Fibroblast of pulmonary artery (primary cell): Measurements from ENCODE around the gene ALG12.

Experiments
- DNase-seq: peaks from one replicate; pipeline ENCODE4 v3.0.0-alpha.2; 2010; ENCODE audit warnings: low read depth
- H3K4me3 ChIP-seq: replicated peaks from 2 replicates; pipeline ENCODE4 v1.5.1; 2011; ENCODE audit warnings: low read depth, mild to moderate bottlenecking, control low read depth, low read length, moderate library complexity
- TF ChIP-seq, protein P1 (sequence below): IDR thresholded peaks from 2 replicates; pipeline ENCODE4 v1.5.1; 2011; ENCODE audit warnings: mild to moderate bottlenecking, control low read depth, low read length, inconsistent platforms; ENCODE audit errors: missing control alignments

Gene ALG12

DNA sequence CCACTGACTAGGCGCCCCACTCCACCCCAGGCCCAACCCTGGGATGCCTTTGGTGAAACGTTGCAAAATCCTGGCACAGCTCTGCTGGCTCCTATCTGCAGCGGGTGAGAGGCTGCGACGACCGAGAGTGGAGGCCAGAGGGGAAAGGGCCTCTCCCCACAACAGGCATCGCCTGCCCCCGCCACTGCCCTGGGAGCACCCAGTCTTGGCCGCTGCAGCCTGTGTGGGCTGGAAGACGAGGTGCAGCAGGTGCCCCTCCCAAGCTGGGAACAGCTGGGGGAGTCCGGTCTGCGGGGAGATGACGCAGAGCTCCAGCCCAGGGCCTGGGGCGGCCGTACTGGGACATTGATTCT is 38.2 kb upstream of the ALG12 start:
- H3K4me3 ChIP-seq: no peak overlapping the region
- TF ChIP-seq, protein P1, sequence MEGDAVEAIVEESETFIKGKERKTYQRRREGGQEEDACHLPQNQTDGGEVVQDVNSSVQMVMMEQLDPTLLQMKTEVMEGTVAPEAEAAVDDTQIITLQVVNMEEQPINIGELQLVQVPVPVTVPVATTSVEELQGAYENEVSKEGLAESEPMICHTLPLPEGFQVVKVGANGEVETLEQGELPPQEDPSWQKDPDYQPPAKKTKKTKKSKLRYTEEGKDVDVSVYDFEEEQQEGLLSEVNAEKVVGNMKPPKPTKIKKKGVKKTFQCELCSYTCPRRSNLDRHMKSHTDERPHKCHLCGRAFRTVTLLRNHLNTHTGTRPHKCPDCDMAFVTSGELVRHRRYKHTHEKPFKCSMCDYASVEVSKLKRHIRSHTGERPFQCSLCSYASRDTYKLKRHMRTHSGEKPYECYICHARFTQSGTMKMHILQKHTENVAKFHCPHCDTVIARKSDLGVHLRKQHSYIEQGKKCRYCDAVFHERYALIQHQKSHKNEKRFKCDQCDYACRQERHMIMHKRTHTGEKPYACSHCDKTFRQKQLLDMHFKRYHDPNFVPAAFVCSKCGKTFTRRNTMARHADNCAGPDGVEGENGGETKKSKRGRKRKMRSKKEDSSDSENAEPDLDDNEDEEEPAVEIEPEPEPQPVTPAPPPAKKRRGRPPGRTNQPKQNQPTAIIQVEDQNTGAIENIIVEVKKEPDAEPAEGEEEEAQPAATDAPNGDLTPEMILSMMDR: no peak
- DNase-seq: no peak

DNA sequence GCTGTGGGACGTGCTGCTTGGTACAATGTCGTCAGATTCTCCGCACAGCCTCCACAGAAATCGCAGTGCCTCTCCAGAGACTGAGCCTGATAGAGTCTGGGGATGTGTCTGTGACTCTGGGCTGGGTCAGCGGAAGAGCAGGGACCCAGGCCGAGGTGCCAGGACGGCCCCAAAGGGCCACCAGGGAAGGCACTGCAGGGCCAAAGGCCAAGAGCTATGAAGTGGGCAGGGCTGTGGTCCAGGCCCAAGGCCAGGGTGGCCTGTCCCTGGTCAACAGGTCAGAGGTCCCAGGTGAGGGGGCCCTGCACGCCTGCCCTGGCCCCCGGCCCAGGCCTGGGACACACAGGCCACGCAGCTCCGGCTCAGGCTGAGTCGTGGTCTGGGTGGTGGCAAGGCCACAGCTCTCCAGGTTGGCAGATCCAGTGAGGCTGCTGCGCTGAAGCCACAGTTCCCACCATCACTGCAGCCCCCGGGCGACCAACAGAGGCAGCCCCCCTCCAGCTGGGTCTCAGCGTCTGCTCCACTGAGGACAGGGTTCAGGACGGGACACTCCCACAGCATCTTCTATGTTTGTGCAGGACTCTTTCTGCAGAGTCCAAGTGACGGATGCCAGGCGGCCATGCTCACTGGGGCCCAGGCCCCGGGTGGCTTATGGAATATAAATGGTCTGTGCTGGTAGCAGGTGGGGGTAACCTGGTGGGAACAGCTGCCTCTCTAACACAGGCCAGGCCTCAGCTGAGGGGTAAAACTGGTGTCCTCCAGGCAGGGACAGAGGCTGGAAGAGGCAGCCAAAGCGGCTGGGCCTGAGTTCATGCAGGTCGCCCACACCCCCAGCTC is 37.6 kb upstream of the ALG12 start:
- no peak for DNase-seq
- H3K4me3 ChIP-seq: no peak overlapping the region
- TF ChIP-seq, protein P1: no peak

DNA sequence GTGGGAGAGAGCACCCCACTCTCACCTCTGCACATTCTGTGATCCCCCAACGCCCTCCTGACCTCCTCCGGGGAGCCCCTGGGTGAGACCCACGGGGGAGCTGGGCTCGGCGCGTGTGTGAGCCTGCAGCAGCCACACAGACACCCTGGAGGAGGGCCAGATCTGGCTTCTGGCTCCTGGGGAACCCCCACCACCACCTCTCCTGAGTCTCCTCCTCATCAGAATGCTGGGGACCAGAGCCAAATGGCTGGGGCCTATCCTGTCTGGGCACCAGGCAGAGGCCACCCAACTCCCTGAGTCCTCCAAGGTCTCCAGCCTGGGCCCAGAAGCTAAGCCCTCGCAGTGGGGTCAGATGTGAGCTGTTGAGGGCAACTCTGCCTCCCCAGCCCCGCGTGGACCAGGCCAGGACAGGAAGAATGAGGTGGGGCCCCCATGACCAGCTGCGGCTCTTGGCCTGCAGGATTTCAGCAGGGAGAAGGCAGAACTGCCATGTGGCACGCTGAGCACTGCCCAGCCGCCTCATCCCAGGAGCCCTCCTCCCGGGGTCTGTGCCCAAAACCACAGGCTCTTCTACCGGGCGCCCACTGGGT is 36.8 kb upstream of the ALG12 start:
- no peak for DNase-seq
- H3K4me3 ChIP-seq: no peak overlapping the region
- TF ChIP-seq, protein P1: no peak

DNA sequence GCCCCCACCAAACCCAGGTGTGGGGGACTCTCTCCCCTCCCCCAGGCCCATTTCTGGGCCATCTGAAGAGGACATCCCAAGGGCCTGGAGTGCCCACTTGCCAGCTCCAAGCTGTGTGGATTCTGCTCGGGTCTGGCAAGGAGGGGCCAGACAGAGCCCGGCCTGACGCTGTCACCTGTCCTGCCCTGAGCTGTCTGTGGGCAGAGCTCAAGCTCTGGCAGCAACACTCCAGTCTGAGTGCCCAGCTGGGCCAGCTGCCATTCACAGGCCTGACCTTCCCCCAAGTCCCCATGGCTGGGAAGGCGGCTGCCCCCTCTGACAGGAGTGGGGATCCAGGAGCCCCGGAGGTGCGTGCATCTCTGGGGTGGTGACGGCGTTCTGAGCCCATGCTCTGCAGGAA is 36.1 kb upstream of the ALG12 start:
- no peak for DNase-seq
- no peak overlapping the region for H3K4me3 ChIP-seq
- TF ChIP-seq, protein P1: no peak

DNA sequence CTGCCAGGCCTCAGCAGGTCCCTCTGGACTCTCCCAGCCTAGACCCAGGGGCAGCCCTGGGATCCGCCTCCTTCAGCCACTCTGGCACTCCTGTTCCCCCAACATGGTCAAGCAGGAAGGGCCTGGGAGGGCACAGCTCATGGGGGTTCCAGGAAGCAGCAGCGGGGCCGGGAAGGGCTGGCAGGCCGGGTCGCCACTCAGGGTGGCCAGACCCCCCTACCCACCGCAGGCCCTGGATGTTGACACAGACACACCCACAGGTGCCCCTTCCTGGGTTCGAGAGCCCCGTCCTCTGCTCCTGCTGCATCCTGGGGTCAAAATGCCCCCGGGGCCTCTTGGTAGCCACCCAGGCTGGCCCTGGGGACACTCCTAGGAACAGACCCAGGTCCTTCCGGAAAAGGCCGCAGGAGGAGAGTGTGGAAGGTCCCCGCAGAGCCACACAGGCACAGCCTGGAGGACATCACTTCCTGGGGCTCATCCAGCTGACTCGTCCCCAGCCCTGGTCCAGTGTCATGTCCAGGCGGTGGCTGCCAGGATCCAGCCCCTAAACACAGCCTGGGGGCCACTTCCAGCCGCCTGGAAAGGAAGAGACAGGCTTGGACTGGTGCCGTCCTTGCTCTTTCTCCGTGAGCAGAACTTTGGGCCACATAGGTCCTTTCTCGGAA is 35.6 kb upstream of the ALG12 start:
- TF ChIP-seq, protein P1: no peak
- no peak for DNase-seq
- no peak overlapping the region for H3K4me3 ChIP-seq

DNA sequence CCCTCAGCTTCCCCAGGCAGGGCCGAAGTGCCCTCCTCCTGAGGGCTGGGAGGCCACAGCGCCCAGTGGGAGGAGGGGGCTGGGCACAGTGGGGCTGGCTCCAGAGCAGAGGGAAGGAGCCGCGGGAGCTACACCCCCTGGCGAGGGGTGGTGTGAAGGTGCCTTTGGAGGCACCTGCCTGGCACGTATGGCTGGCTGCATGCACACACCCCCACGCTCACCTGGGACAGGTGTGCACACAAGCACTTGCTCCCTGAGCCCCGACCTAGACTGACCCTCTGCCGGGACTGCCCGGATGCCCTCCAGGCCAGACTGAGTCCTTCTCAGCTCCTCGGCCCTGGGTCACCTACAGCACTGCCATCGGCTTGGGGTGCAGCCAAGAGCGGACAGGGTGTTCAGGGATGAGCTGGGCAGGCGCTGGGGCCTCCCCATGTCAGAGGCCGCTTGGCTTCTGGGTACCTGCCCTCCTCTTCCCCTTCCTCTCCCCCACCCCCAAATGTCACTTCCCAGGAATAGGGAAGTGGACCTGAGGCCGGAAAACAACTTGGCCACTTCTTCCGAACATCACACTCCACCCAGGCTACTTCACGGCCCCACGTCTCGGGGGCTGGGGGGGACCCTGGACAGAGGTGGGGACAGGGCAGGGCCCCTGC is 34.9 kb upstream of the ALG12 start:
- no peak overlapping the region for H3K4me3 ChIP-seq
- no peak for DNase-seq
- TF ChIP-seq, protein P1: no peak
